CD1c-positive myeloid dendritic cell (primary cell): ENCODE measurements around the gene SLC12A8.
"Not testable (repeated sequence)": the region's sequence is repeated elsewhere in the genome, so short reads cannot be mapped to it uniquely, and the experiment has no call there.

Source experiments
- DNase-seq: peaks from one replicate; pipeline ENCODE4 v3.0.0-alpha.2; 2016; ENCODE audit errors: extremely low spot score

SLC12A8 gene

GRCh38 chr3:125112981-125113380 is 99.6 kb downstream of the SLC12A8 start:
- no peak for DNase-seq

DNA sequence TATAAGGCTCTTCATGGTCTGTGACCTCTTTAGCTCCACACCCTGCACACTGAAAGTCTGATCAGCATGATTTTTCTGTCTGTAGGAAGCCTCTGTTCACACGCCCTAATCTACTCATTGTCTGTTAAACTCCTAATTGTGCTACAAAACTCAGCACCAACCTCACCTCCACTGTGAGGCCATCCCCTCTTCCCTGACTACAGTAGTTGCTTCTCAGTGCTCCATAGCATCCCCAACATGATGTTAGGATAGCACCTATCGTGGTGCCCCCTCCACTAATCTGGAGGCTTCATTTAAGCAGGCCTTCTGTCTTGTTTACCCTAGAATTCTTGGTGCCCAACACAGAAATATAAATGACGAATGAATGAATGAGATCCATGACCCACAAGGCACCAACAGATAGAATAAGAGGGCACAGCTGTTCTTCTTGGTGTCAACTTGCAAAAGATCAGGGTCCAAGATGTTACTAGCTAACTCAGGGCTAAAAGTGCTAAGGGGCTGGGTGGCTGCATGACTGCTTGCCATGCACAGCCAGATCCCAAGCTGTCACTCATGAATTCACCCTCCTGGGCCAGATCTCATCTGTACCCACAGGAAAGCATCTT is 101.6 kb downstream of the SLC12A8 start:
- no peak for DNase-seq

- peak; percentile 16 for DNase-seq
Measured at GRCh38 chr3:125110016-125110875, 102.3 kb downstream of the SLC12A8 start.

- DNase-seq = no peak
Measured at GRCh38 chr3:125109536-125109925, 103.0 kb downstream of the SLC12A8 start.

GRCh38 chr3:125108833-125109535 is 103.6 kb downstream of the SLC12A8 start:
- no peak for DNase-seq

- DNase-seq = peak; percentile 30
Measured at GRCh38 chr3:125107861-125108567, 104.5 kb downstream of the SLC12A8 start.

- DNase-seq = no peak
Measured at GRCh38 chr3:125107363-125107762, 105.2 kb downstream of the SLC12A8 start.

DNA sequence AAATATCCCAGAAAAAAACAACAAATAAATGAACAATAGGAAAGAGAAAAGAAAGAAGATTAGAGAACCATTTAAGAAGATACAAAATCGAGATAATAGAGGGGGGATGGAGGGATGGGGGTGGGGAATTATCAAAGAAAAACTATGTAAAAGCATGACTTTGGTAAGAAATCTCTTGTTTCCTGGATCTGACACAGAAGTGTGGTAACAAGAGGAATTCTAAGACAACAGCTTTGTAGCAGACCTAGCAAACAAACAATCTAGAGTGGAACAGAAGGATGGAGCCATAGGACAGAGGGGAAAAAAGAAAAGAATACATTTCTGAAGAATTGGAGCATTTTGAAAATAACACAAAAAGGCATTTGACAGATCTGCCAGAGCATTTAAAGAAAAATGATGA is 107.4 kb downstream of the SLC12A8 start:
- DNase-seq = no peak

DNA sequence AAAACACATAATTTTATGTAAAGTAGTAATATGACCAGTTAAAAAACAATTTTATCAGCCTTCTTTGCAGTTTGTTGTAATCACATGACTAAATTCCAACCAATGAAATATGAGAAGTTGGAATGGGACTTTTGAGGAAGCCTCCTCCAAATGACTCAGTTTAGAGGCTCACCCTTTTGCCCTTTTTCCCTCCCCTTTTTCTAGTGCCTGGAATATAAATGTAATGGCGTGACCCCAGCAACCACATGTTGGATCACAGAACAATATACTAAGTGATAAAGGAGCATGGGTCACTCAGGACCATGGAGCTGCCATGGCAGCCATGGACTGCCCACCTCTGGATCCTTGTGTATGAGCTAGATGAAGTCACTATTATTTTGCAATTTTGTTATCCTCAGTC is 107.9 kb downstream of the SLC12A8 start:
- DNase-seq = peak; percentile 27

GRCh38 chr3:125103406-125103805 is 109.1 kb downstream of the SLC12A8 start:
- DNase-seq = no peak

DNA sequence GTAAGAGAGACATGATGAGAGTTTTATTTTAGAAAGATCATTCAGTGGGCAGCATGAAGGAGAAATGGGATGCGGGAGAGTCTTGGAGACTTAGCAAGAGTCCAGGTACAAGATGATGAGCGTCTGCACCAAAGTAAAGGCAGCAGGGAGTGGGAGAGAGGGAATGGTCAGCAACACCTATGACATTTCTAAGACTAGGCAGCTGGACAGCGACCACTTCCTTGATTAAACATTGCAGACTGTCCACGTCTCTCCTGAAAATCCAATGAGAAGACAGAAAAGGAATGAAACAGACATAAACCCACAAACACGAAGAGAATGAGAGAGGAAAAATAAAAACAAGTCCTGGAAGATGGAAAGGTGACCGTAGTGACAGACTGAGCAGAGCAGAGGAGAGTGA is 110.1 kb downstream of the SLC12A8 start:
- DNase-seq = no peak

GRCh38 chr3:125098611-125099291 is 113.8 kb downstream of the SLC12A8 start:
- DNase-seq = peak; percentile 71

DNA sequence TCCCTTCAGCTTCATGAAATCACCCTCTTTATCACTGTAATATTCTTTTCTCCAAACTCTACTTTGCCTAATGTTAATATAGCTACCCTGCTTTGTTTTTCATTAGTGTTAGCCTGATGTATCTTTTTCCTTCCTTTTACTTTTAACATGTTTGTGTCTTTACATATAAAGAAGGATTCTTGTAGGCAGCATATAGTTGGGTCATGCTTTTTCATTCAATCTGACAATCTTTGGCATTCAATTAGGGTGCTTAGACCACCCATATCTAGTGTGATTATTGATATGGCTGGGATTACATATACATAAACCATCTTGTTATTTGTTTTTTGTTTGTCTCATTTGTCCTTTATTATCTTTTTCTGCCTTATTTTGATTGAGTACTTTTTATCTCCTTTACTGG is 121.9 kb downstream of the SLC12A8 start:
- no peak for DNase-seq

- no peak for DNase-seq
Measured at GRCh38 chr3:125087768-125088391, 124.7 kb downstream of the SLC12A8 start.

DNA sequence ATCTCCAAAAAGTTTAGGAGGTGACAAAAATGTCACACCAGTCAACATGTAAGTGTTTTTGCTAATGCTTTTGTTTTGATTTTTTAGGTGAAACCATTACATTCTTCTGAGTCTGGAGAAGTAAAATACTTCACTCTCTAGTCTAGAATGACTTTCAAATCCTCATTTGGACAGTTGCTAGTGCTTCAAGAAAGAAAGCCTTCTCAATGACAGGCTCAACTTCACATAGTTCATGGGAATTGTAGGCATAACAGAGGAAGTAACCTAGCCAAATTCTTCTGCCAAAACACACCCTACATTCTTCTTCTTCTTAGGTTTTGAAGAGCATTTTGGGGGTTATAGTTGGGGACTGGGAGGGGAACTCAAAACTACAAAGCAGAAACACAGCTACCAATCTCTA is 127.4 kb downstream of the SLC12A8 start:
- DNase-seq = peak; percentile 34

GRCh38 chr3:125083776-125084175 is 128.8 kb downstream of the SLC12A8 start:
- DNase-seq = no peak

- DNase-seq = not testable (repeated sequence)
Measured at GRCh38 chr3:125082339-125082738, 130.2 kb downstream of the SLC12A8 start.

GRCh38 chr3:125080077-125080476 is 132.5 kb downstream of the SLC12A8 start:
- no peak for DNase-seq

DNA sequence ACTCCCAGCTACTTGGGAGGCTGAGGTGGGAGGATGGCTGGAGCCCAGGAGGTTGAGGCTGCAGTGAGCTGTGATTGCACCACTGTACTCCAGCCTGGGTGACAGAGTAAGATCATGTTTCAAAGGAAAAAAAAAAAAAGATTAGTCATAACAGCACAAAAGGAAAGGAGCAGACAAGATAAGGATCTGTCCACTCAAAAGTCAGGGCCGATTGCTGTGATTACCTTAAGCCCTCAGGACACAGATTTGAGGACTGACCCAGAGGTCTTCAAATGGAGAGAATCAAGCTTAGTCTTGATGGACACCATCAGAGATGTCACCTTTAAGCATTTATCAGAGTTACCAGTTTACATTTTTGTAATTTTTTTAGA is 132.9 kb downstream of the SLC12A8 start:
- DNase-seq = no peak

GRCh38 chr3:125078951-125079674 is 133.4 kb downstream of the SLC12A8 start:
- no peak for DNase-seq
